CD14-positive monocyte (primary cell): Measurements from ENCODE around the gene TNXB. TPM values are rescaled to one million over a fixed set of nuclear protein-coding genes. Genes with fewer than 3 reads are reported as not detected.

Experiments
- DNase-seq, 3 donors: peaks; one replicate each; pipeline ENCODE4 v3.0.0-alpha.2; 2011 to 2022
- H2AFZ ChIP-seq: 2 replicates; pipeline ENCODE4 v1.6.0; 2012; ENCODE audit warnings: mild to moderate bottlenecking, low read depth, low read length, inconsistent platforms; ENCODE audit not compliant: insufficient read depth, poor library complexity, severe bottlenecking
- H3K27ac ChIP-seq, 2 donors: 1 replicate in 1 of 2; 2 replicates in 1 of 2; pipeline ENCODE4 v1.5.1; 2012 to 2013; ENCODE audit warnings: low read length in 2 of 2, control low read depth in 1 of 2, inconsistent platforms in 1 of 2, low read depth in 1 of 2, mild to moderate bottlenecking in 1 of 2
- H3K27me3 ChIP-seq, 2 donors: one replicate each; pipeline versions ENCODE4 v1.6.0 to v1.6.1; 2011 to 2013; ENCODE audit warnings: low read length in 2 of 2; ENCODE audit not compliant: control insufficient read depth in 2 of 2, insufficient read depth in 2 of 2
- H3K36me3 ChIP-seq, 2 donors: replicated peaks in 1 of 2; 1 replicate in 1 of 2; 2 replicates in 1 of 2; pipeline versions ENCODE4 v1.5.1 to v1.6.1; 2012 to 2013; ENCODE audit warnings: low read length in 2 of 2, control low read depth in 1 of 2, inconsistent platforms in 1 of 2, mild to moderate bottlenecking in 1 of 2; ENCODE audit not compliant: insufficient read depth in 2 of 2, control insufficient read depth in 1 of 2
- H3K4me1 ChIP-seq, 2 donors: 1 replicate in 1 of 2; 2 replicates in 1 of 2; pipeline versions ENCODE4 v1.5.1 to v1.6.1; 2012 to 2013; ENCODE audit warnings: low read length in 2 of 2, control low read depth in 1 of 2, inconsistent platforms in 1 of 2, mild to moderate bottlenecking in 1 of 2, moderate library complexity in 1 of 2; ENCODE audit not compliant: insufficient read depth in 2 of 2, control insufficient read depth in 1 of 2
- H3K4me2 ChIP-seq: replicated peaks from 2 replicates; pipeline ENCODE3; 2012; ENCODE audit warnings: low read length, moderate library complexity, mild to moderate bottlenecking; ENCODE audit not compliant: poor library complexity, severe bottlenecking; ENCODE audit errors: extremely low read depth
- H3K4me3 ChIP-seq, 3 experiments: fragments of 200-600 bp in 1 of 3; sonication (generic) in 1 of 3; replicated peaks in 1 of 3; 1 replicate in 2 of 3; 2 replicates in 1 of 3; pipeline ENCODE4 v1.5.1; 2011 to 2013; ENCODE audit warnings: low read length in 3 of 3, mild to moderate bottlenecking in 3 of 3, control low read depth in 2 of 3, low read depth in 2 of 3, inconsistent platforms in 1 of 3, moderate library complexity in 1 of 3
- H3K79me2 ChIP-seq: 2 replicates; pipeline ENCODE4 v1.6.0; 2012; ENCODE audit warnings: mild to moderate bottlenecking, control low read depth, inconsistent platforms, low read length, moderate library complexity; ENCODE audit not compliant: insufficient read depth
- H3K9ac ChIP-seq: 2 replicates; pipeline ENCODE4 v1.6.0; 2017; ENCODE audit warnings: low read length, mild to moderate bottlenecking; ENCODE audit not compliant: insufficient read depth, poor library complexity, severe bottlenecking
- H3K9me3 ChIP-seq, 2 donors: replicated peaks in 1 of 2; 1 replicate in 1 of 2; 2 replicates in 1 of 2; pipeline versions ENCODE4 v1.5.1 to v1.6.1; 2012 to 2013; ENCODE audit warnings: low read length in 2 of 2, control low read depth in 1 of 2; ENCODE audit not compliant: control insufficient read depth in 1 of 2, insufficient read depth in 1 of 2
- H4K20me1 ChIP-seq: 2 replicates; pipeline ENCODE4 v1.6.0; 2012; ENCODE audit warnings: mild to moderate bottlenecking, low read length, control low read depth, moderate library complexity; ENCODE audit not compliant: insufficient read depth
- H3K27ac Mint-ChIP-seq, 7 donors: one replicate each; pipeline ENCODE4 v1.8.0; 2020; ENCODE audit warnings: mild to moderate bottlenecking in 7 of 7, mixed read lengths in 7 of 7, moderate library complexity in 6 of 7, inconsistent platforms in 2 of 7
- H3K27me3 Mint-ChIP-seq, 3 donors: one replicate each; pipeline ENCODE4 v1.8.0; 2021 to 2022; ENCODE audit warnings: low read depth in 3 of 3, mild to moderate bottlenecking in 3 of 3, mixed read lengths in 3 of 3, moderate library complexity in 3 of 3, inconsistent platforms in 1 of 3
- H3K36me3 Mint-ChIP-seq, 2 donors: one replicate each; pipeline ENCODE4 v1.8.0; 2020; ENCODE audit warnings: mixed read lengths in 2 of 2, inconsistent platforms in 1 of 2, mild to moderate bottlenecking in 1 of 2
- H3K4me1 Mint-ChIP-seq: one replicate; pipeline ENCODE4 v1.8.0; 2020; ENCODE audit warnings: mild to moderate bottlenecking, mixed read lengths
- H3K4me3 Mint-ChIP-seq, 2 donors: one replicate each; pipeline ENCODE4 v1.8.0; 2020; ENCODE audit warnings: mild to moderate bottlenecking in 2 of 2, mixed read lengths in 2 of 2, moderate library complexity in 1 of 2
- H3K9me3 Mint-ChIP-seq, 7 donors: one replicate each; pipeline ENCODE4 v1.8.0; 2020 to 2022; ENCODE audit warnings: mixed read lengths in 7 of 7, mild to moderate bottlenecking in 6 of 7, moderate library complexity in 6 of 7, inconsistent platforms in 2 of 7
- WGBS: methylation state at CpG from one replicate; pipeline ENCODE4 v1.1.5; 2013; ENCODE audit warnings: missing lambda C conversion rate; ENCODE audit not compliant: insufficient coverage; 5-methylcytosine and 5-hydroxymethylcytosine counted together
- intact Hi-C, 2 donors: fragments of 100-400 bp; cut with micrococcal nuclease; formaldehyde crosslinking; loops; one replicate each; pipeline versions ENCODE4 v1.15.0 to v1.15.1; 2023
- polyA plus RNA-seq, 3 donors: library from polyadenylated mRNA; depleted of rRNA in 1 of 3; unstranded in 2 of 3; stranded (reverse) in 1 of 3; fragments of 300-500 nt in 2 of 3; fragments of >200 nt in 1 of 3; fragmentation: Illumina TruSeq in 2 of 3; gene quantifications; 1 replicate in 2 of 3; 2 replicates in 1 of 3; pipeline ENCODE4 v1.2.3, GENCODE V29; 2012 to 2021
- TF ChIP-seq, protein P1 (sequence below): fragments of 200-600 bp; IDR thresholded peaks from one replicate; pipeline ENCODE4 v1.8.0; 2022; ENCODE audit warnings: antibody characterized with exemption, mild to moderate bottlenecking

Gene TNXB
- polyA plus RNA-seq, 3 donors = 1.2 TPM; not detected in 2

DNA sequence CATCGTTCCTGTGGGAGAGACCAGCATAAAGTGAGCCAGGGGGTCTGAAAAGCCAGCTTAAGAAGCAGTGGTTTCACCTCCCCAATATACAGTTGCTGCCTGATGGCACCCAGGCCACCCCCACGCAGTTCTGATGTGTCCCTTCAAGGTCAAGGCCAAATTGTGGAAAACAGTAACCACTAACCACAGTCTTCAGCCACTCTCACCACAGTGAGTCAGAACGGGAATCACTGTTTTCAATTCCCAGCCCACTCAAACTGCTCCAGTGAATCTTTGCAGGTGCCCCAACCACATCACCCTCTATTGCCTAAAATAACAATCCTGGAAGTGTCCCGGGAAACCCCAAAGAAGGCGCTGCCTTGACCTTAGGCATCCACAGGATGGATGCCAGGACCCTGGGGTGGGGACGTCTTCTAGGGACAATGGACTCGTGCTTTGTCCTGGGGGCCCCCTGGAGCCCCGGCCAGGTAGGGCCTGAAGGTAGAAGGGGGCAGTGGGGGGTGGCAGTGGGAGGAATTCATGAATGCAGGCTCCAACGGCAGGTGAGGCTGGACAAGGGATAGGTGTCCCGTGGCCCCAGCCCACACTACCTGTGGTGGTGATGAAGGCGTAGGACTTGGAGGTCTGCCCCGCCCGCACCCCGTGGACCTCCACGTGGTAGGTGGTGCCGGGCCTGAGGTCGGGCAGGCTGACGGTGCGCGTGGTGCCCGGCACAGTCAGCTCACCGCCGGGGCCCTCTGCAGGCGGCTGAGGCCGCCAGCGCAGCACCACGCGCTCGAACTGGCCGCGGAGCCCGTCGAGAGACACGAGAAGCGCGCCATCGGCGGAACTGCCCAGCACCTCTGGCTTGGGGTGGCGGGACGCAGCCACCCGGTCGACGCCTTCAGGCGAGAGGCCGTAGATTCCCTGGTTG is 22.2 kb downstream of the TNXB start:
- Histone ChIP-seq H3K4me1 (no peaks in the 10 kb centered on the region), H3K4me3 (no peak overlapping the region), H3K9ac (no peak overlapping the region), H4K20me1 (no peaks in the 10 kb centered on the region), H3K27ac (no peak overlapping the region), H3K9me3 (no peaks in the 10 kb centered on the region), H3K27me3 (peaks cover 10 to 34% of the 10 kb centered on the region in 2 donors), H3K36me3 (no peaks in the 10 kb centered on the region), H3K79me2 (no peaks in the 10 kb centered on the region), H2AFZ (no peak overlapping the region), H3K4me2 (no peak overlapping the region)
- 34% methylated on average over 40 of the region's 45 CpGs for WGBS
- Mint-ChIP-seq H3K9me3 (peaks cover 0 to 3% (median 0%) of the 10 kb centered on the region in 7 donors), H3K27me3 (peaks cover 31 to 67% (median 44%) of the 10 kb centered on the region in 3 donors), H3K36me3 (no peaks in the 10 kb centered on the region), H3K27ac (no peak overlapping the region), H3K4me1 (no peaks in the 10 kb centered on the region), H3K4me3 (peak overlapping the region in 1 of 2 donors; percentile 76)
- DNase-seq = no peak
- intact Hi-C loops = no loop called here
- TF ChIP-seq, protein P1, sequence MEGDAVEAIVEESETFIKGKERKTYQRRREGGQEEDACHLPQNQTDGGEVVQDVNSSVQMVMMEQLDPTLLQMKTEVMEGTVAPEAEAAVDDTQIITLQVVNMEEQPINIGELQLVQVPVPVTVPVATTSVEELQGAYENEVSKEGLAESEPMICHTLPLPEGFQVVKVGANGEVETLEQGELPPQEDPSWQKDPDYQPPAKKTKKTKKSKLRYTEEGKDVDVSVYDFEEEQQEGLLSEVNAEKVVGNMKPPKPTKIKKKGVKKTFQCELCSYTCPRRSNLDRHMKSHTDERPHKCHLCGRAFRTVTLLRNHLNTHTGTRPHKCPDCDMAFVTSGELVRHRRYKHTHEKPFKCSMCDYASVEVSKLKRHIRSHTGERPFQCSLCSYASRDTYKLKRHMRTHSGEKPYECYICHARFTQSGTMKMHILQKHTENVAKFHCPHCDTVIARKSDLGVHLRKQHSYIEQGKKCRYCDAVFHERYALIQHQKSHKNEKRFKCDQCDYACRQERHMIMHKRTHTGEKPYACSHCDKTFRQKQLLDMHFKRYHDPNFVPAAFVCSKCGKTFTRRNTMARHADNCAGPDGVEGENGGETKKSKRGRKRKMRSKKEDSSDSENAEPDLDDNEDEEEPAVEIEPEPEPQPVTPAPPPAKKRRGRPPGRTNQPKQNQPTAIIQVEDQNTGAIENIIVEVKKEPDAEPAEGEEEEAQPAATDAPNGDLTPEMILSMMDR = no peak

- TF ChIP-seq, protein P1 = no peak
- WGBS = 81% methylated on average over 8 of the region's 17 CpGs
- no peak overlapping the region for H3K4me3 ChIP-seq
- Mint-ChIP-seq H3K27me3 (peaks cover 31 to 71% (median 51%) of the 10 kb centered on the region in 3 donors), H3K27ac (no peak overlapping the region), H3K4me3 (peak overlapping the region; percentile 4 to 64), H3K4me1 (no peaks in the 10 kb centered on the region), H3K9me3 (peaks cover 0 to 3% (median 0%) of the 10 kb centered on the region in 7 donors), H3K36me3 (no peaks in the 10 kb centered on the region)
- H3K4me1 ChIP-seq = no peaks in the 10 kb centered on the region
- H4K20me1 ChIP-seq = no peaks in the 10 kb centered on the region
- no peaks in the 10 kb centered on the region for H3K79me2 ChIP-seq
- H3K36me3 ChIP-seq = no peaks in the 10 kb centered on the region
- H3K4me2 ChIP-seq = no peak overlapping the region
- no peak for DNase-seq
- H2AFZ ChIP-seq = no peak overlapping the region
- H3K27ac ChIP-seq = no peak overlapping the region
- no peak overlapping the region for H3K9ac ChIP-seq
- no peaks in the 10 kb centered on the region for H3K9me3 ChIP-seq
- intact Hi-C loops = no loop called here
- peaks cover 10 to 34% of the 10 kb centered on the region in 2 donors for H3K27me3 ChIP-seq
Observed at GRCh38 chr6:32085759-32086459, 23.2 kb downstream of the TNXB start.
